Glutamatergic neuron (in vitro differentiated cells): ENCODE results near the gene DPP3. TPM values are rescaled to one million over a fixed set of nuclear protein-coding genes. Genes with fewer than 3 reads are reported as not detected.
"Not testable (repeated sequence)": the region's sequence is repeated elsewhere in the genome, so short reads cannot be mapped to it uniquely, and the experiment has no call there.

Experiments used
- DNase-seq: peaks from one replicate; pipeline ENCODE4 v3.0.0; 2022
- H3K27ac Mint-ChIP-seq: one replicate; pipeline ENCODE4 v1.8.0; 2020; ENCODE audit warnings: mild to moderate bottlenecking, mixed read lengths, inconsistent platforms; ENCODE audit not compliant: unreplicated experiment
- H3K27me3 Mint-ChIP-seq: one replicate; pipeline ENCODE4 v1.8.0; 2020; ENCODE audit warnings: mild to moderate bottlenecking, moderate library complexity, mixed read lengths, inconsistent platforms; ENCODE audit not compliant: unreplicated experiment
- H3K36me3 Mint-ChIP-seq: one replicate; pipeline ENCODE4 v1.8.0; 2020; ENCODE audit warnings: mild to moderate bottlenecking, mixed read lengths, inconsistent platforms; ENCODE audit not compliant: unreplicated experiment
- H3K4me1 Mint-ChIP-seq: one replicate; pipeline ENCODE4 v1.8.0; 2020; ENCODE audit warnings: mild to moderate bottlenecking, low read depth, mixed read lengths, inconsistent platforms; ENCODE audit not compliant: unreplicated experiment
- H3K4me3 Mint-ChIP-seq: one replicate; pipeline ENCODE4 v1.8.0; 2020; ENCODE audit warnings: mild to moderate bottlenecking, mixed read lengths, inconsistent platforms; ENCODE audit not compliant: unreplicated experiment
- H3K9me3 Mint-ChIP-seq: one replicate; pipeline ENCODE4 v1.8.0; 2020; ENCODE audit warnings: mild to moderate bottlenecking, moderate library complexity, mixed read lengths, inconsistent platforms; ENCODE audit not compliant: unreplicated experiment
- CTCF ChIP-seq: fragments of 200-600 bp; sonication (generic); IDR thresholded peaks from one replicate; pipeline ENCODE4 v1.5.0; 2021; ENCODE audit not compliant: partially characterized antibody, unreplicated experiment
- long read RNA-seq: library from polyadenylated mRNA; unstranded; transcript quantifications from one replicate; pipeline ENCODE4 v2.0.0, GENCODE V29; 2020; ENCODE audit not compliant: unreplicated experiment
- total RNA-seq: library from RNA; stranded (reverse); fragmentation: NEBNext Ultra II Directional; extraction: Animal tissue kit (Norgen Biotek cat#: 25700); gene quantifications from one replicate; pipeline ENCODE4 v1.2.1, GENCODE V29; 2021; ENCODE audit not compliant: unreplicated experiment

Gene DPP3, protein sequence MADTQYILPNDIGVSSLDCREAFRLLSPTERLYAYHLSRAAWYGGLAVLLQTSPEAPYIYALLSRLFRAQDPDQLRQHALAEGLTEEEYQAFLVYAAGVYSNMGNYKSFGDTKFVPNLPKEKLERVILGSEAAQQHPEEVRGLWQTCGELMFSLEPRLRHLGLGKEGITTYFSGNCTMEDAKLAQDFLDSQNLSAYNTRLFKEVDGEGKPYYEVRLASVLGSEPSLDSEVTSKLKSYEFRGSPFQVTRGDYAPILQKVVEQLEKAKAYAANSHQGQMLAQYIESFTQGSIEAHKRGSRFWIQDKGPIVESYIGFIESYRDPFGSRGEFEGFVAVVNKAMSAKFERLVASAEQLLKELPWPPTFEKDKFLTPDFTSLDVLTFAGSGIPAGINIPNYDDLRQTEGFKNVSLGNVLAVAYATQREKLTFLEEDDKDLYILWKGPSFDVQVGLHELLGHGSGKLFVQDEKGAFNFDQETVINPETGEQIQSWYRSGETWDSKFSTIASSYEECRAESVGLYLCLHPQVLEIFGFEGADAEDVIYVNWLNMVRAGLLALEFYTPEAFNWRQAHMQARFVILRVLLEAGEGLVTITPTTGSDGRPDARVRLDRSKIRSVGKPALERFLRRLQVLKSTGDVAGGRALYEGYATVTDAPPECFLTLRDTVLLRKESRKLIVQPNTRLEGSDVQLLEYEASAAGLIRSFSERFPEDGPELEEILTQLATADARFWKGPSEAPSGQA
- 72.0 TPM for total RNA-seq
- long read RNA-seq, transcript DPP3-209 (18 exons, 2,974 nt), result major isoform, 7 of 23 reads
- long read RNA-seq, transcript DPP3-211 (18 exons, 3,078 nt), result minor isoform, 6 of 23 reads
- long read RNA-seq, partial matches to known transcripts, result 6 of 23 reads
- long read RNA-seq, other reads (novel, unspliced or antisense), result 3 of 23 reads

- no peak for TF ChIP-seq CTCF
- peak within 1 kb of the TSS; percentile 96 for H3K4me3 Mint-ChIP-seq
- peak; percentile 98 for DNase-seq
- H3K36me3 Mint-ChIP-seq, result no peaks in the 10 kb centered on the region
- H3K9me3 Mint-ChIP-seq, result peaks cover 3% of the 10 kb centered on the region
- H3K4me1 Mint-ChIP-seq, result peaks cover 6% of the 10 kb centered on the region
- H3K27ac Mint-ChIP-seq, result peak within 1 kb of the TSS; percentile 88
- peaks cover 13% of the 10 kb centered on the region for H3K27me3 Mint-ChIP-seq
Measured at GRCh38 chr11:66480117-66480938, at the start of gene DPP3. TSS of gene DPP3 (plus strand) at chr11:66480434. CDS start at chr11:66482201, 1,767 bp downstream.

DNA sequence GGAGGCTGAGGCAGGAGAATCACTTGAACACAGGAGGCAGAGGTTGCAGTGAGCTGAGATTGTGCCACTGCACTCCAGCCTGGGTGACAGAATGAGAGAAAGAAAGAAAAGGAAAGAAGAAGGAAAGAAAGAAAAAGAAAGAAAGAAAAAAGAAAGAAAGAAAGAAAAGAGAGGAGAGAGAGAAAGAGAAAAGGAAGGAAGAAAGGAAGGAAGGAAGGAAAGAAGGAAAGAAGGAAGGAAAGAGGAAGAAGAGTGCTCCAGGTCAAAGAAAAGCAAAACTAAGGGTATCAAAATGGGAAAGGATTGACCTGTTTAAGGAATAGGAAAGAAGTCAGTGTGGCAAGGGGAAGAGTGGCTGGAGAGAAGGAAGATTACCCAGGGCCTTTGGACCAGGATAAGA lies 48.9 kb upstream of the DPP3 start:
- not testable (repeated sequence) for H3K4me3 Mint-ChIP-seq, H3K27me3 Mint-ChIP-seq, H3K9me3 Mint-ChIP-seq, H3K4me1 Mint-ChIP-seq, H3K36me3 Mint-ChIP-seq, H3K27ac Mint-ChIP-seq, DNase-seq

GRCh38 chr11:66431871-66432329 lies 48.3 kb upstream of the DPP3 start:
- not testable (repeated sequence) for H3K4me1 Mint-ChIP-seq, H3K36me3 Mint-ChIP-seq, DNase-seq, H3K9me3 Mint-ChIP-seq, H3K27ac Mint-ChIP-seq, H3K27me3 Mint-ChIP-seq
- peak overlapping the region; percentile 35 for H3K4me3 Mint-ChIP-seq

- H3K27me3 Mint-ChIP-seq, result peaks cover 10% of the 10 kb centered on the region
Measured at GRCh38 chr11:66432597-66432996, 47.6 kb upstream of the DPP3 start.

DNA sequence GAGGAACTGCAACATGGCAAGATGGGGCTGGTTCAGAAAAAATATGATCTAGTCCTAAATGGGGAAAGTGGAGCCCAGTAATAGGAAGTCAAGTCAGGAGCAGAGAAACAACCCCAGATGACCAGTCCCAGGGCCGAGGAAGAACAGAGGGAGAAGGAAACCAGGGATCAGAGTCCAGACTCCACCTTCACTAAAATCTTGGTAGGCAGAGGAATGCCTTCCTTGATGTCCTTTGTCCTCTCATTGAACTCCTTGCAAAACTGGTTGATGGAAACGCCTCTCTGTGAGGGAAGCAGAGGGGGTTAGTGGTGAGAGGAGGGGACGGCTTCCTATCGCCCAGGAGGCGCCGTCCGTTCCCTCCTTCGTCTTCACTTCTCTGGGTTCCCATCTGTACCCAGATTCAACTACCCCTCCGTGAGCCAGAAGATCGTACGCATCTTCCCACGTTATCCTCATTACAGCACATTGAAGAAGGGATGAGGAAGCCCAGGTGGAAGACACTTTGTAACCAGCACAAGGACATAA lies 42.2 kb upstream of the DPP3 start:
- peak overlapping the region; percentile 91 for H3K4me3 Mint-ChIP-seq
- peak overlapping the region; percentile 83 for H3K27ac Mint-ChIP-seq
- H3K9me3 Mint-ChIP-seq, result peaks cover 11% of the 10 kb centered on the region
- no peak for TF ChIP-seq CTCF
- H3K36me3 Mint-ChIP-seq, result peaks cover 3% of the 10 kb centered on the region
- no peak for DNase-seq
- H3K4me1 Mint-ChIP-seq, result peaks cover 2% of the 10 kb centered on the region
- no peaks in the 10 kb centered on the region for H3K27me3 Mint-ChIP-seq

More at GRCh38 chr11:66432597-66432996, 47.6 kb upstream of the DPP3 start:
- H3K4me1 Mint-ChIP-seq, result no peaks in the 10 kb centered on the region
- no peak overlapping the region for H3K4me3 Mint-ChIP-seq
- no peaks in the 10 kb centered on the region for H3K36me3 Mint-ChIP-seq
- no peak overlapping the region for H3K27ac Mint-ChIP-seq
- TF ChIP-seq CTCF, result no peak
- H3K9me3 Mint-ChIP-seq, result peaks cover 3% of the 10 kb centered on the region
- no peak for DNase-seq
